ENCODE data around the gene TAF6.

TAF6 gene

GRCh38 chr7:100095289-100095688 lies 23.9 kb downstream of the TAF6 start:
- TF ChIP-seq CTCF (conservative IDR thresholded peaks at IDR 0.05), result no peak
- no peak overlapping the region for H3K27ac ChIP-seq

- TF ChIP-seq CTCF (conservative IDR thresholded peaks at IDR 0.05), result no peak
- peak overlapping the region; percentile 15 for H3K27ac ChIP-seq
Observed at GRCh38 chr7:100093925-100094486, 25.2 kb downstream of the TAF6 start.

GRCh38 chr7:100093498-100093897 lies 25.7 kb downstream of the TAF6 start:
- H3K27ac ChIP-seq, result peak overlapping the region; percentile 15
- no peak for TF ChIP-seq CTCF (conservative IDR thresholded peaks at IDR 0.05)

- no peak for TF ChIP-seq CTCF (conservative IDR thresholded peaks at IDR 0.05)
- peak overlapping the region; percentile 15; the same call in 1 of the 2 replicates for H3K27ac ChIP-seq
Observed at GRCh38 chr7:100093054-100093453, 26.1 kb downstream of the TAF6 start.

GRCh38 chr7:100091411-100092181 lies 27.6 kb downstream of the TAF6 start:
- H3K27ac ChIP-seq, result no peak overlapping the region
- peak; percentile 14; the same call in 1 of the 2 replicates for TF ChIP-seq CTCF (conservative IDR thresholded peaks at IDR 0.05)

GRCh38 chr7:100090527-100091410 lies 28.4 kb downstream of the TAF6 start:
- no peak overlapping the region for H3K27ac ChIP-seq

More at GRCh38 chr7:100090527-100091410, 28.4 kb downstream of the TAF6 start:
- TF ChIP-seq CTCF (conservative IDR thresholded peaks at IDR 0.05), result no peak

Data from VCaP (cell line).